Measurements from ENCODE around the gene DDX1.
"Not testable (repeated sequence)": the region's sequence is repeated elsewhere in the genome, so short reads cannot be mapped to it uniquely, and the experiment has no call there.

Gene DDX1

DNA sequence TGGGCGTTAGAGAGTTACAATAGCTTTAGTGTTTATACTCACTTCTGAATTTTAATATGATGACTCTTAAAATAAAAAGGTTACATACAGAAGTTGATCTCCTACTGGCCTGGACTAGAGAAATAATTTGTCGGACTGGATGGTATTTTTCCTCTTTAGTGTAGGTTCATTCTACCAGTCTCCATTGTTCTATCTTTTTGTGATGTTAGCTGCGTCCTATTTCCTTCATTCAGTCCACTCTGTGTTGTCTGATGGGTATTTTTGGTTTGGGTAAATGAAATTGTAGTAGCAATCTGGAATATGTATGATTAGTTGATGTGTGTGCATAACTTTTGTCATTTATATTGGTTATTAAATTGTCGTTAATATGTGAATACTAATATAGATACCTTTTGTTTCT is 5.3 kb downstream of the DDX1 start:
- DNase-seq = no peak

GRCh38 chr2:15599994-15600393 is 8.3 kb downstream of the DDX1 start:
- DNase-seq = no peak

- DNase-seq = no peak
These were observed 10.0 kb downstream of the DDX1 start for GRCh38 chr2:15601681-15602080.

DNA sequence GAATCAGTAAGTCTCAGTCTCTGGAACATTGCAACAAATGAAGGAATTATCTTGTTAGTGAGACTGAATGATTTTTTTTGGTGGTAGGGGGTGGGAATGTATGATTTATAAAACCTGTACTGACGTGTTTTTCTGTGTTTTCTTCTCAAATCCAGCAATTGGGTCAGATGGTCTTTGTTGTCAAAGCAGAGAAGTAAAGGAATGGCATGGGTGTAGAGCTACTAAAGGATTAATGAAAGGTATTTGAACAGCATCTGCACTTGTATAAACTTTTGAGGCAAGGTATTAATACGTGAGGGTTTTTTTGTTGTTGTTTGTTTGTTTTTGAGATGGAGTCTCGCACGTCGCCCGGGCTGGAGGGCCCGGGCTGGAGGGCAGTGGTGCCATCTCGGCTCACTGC is 10.7 kb downstream of the DDX1 start:
- DNase-seq = no peak

- no peak for DNase-seq
These were observed 11.5 kb downstream of the DDX1 start for GRCh38 chr2:15603044-15603765.

- no peak for DNase-seq
These were observed 12.3 kb downstream of the DDX1 start for GRCh38 chr2:15603948-15604347.

GRCh38 chr2:15605721-15606120 is 14.1 kb downstream of the DDX1 start:
- DNase-seq = no peak

- no peak for DNase-seq
These were observed 15.1 kb downstream of the DDX1 start for GRCh38 chr2:15606481-15607441.

- DNase-seq = no peak
These were observed 16.2 kb downstream of the DDX1 start for GRCh38 chr2:15607709-15608391.

DNA sequence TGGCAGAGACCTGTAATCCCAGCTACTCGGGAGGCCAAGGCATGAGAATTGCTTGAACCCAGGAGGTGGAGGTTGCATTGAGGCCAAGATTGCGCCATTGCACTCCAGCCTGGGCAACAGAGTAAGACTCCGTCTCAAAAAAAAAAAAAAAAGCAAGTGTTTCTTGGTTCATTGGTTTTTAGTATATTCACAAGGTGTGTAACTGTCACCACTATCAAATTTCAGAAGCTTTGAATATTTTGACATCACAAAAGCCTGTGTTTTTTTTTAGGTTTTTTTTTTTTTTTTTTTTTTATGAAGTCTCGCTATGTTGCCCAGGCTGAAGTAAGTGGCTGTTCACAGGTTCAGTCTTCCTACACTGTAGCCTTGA is 16.7 kb downstream of the DDX1 start:
- DNase-seq = no peak

DNA sequence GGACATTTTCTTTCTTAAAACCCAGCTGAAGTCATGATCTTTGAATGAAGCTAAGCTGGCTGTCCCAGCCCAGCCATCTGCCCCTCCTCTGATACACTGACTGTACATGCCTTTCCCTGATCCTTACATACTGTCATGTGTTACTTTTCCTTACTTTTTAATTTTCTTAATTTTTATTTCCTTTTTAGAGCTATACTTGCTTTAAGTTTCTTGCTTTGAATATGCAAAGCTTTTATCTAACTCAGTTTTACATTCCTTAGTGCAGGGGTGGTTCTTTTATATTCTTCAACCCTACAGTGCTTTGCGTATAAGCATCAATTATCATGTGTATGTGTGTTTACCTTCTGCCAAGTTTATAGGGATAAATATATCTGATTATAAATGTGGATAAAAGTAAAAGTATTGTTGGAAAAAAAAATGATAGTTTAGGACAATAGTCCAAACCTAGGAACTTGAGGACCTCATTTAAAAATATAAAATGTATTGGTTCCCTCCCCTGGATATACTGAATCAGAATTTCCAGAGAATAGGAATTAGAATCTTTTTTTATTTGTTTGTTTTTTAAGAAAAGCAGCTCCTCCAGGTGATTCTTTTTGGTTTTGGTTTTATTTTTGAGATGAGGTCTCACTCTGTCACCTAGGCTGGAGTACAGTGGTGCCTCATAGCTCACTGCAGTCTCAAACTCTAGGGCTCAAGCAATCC is 17.8 kb downstream of the DDX1 start:
- no peak for DNase-seq

GRCh38 chr2:15610430-15610952 is 18.8 kb downstream of the DDX1 start:
- no peak for DNase-seq

DNA sequence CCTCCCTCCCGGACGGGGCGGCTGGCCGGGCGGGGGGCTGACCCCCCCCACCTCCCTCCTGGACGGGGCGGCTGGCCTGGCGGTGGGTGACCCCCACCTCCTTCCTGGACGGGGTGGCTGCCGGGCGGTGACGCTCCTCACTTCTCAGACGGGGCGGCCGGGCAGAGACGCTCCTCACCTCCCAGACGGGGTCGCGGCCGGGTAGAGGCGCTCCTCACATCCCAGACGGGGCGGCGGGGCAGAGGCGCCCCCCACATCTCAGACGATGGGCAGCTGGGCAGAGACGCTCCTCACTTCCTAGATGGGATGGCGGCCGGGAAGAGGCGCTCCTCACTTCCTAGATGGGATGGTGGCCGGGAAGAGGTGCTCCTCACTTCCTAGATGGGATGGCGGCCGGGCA is 20.4 kb downstream of the DDX1 start:
- not testable (repeated sequence) for DNase-seq

GRCh38 chr2:15613736-15614429 is 22.2 kb downstream of the DDX1 start:
- DNase-seq = no peak

DNA sequence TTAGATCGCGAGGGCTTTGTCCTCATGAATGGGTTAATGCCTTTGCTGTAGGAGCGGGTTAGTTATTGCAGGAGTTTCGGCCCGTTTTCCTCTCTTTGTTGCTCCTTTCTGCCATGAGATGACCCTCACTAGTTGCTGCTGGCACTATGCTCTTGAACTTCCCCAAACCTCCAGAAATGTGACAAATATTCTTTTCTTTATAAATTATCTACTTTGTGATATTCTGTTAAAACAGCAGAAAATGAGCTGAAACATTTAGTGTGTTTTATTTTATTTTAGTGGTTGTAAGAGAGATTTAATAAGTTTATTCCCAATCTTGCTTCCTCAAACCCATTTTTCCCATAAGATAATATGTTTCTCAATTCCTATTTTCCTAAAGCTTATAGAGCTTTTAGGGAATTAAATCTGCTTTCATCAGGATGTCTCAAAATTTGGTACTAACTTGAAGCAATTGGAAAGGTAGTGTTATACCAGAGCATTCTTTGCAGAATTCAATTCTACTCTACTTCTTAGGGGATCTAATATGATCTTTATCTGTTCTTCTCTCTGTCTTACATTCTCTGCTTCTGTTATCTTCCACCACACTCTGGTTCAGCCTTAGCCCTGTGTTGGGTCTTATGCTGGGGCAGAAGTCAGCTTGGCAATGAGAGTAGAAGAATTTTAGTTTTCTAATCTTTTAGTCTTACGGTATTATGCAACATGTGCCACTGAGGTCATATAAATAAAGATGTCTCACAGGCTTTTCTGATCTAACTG is 23.1 kb downstream of the DDX1 start:
- DNase-seq = no peak

GRCh38 chr2:15615301-15615920 is 23.7 kb downstream of the DDX1 start:
- DNase-seq = no peak

DNA sequence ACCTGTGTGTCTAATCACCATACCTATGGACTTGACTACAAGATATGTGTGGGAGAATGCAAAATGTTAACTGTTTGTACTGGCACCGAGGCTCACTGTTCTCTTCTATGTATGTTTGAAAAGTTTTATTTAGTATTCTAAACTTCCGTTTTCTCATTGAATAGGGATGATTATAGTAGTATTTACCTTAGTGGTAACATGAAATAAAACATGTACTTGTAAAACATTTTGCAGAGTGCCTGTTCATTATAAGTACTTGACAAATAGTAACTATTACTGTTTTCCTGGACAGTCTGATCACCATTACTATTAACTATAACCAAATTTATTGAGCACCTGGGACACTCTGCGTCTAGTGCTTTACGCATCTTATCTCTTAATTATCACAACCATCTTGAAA is 24.8 kb downstream of the DDX1 start:
- no peak for DNase-seq

DNA sequence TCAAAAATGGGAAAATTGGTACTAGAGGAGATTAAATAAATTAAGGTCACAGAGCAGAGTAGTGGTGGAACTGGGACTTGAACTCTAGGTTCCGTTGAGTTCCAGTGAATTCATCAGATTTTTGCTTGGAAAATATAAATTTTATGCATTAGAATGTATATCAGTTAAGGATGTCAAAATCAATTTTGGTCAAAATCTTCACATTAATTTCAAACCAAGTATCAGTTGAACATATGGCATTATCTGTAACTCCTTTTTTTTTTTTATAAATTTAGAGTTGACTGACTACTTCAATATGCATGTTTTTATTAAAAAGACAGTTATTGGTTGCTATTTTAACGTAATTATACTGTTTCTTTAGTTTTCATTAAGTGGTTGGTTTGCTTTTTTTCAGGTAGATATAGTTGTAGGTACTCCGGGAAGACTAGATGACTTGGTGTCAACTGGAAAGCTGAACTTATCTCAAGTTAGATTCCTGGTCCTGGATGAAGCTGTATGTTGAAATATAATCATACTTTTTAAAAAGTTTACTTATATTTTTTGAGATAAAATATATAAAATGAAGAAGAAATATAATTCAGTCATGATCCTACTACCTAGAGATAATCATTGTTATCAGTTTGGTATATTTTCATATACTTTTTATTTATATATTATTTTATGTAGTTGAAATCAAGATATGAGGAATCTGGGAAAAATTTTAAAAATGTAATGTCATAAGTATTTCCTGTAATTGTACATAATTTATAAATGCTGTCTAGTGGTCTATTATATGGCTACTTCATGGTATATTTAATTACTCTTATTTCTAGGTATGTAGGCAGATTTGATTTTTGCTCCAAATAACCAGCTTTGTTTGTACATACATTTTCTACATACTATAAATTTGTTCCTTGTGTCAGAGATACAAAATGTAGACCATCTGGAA is 25.4 kb downstream of the DDX1 start:
- no peak for DNase-seq

DNA sequence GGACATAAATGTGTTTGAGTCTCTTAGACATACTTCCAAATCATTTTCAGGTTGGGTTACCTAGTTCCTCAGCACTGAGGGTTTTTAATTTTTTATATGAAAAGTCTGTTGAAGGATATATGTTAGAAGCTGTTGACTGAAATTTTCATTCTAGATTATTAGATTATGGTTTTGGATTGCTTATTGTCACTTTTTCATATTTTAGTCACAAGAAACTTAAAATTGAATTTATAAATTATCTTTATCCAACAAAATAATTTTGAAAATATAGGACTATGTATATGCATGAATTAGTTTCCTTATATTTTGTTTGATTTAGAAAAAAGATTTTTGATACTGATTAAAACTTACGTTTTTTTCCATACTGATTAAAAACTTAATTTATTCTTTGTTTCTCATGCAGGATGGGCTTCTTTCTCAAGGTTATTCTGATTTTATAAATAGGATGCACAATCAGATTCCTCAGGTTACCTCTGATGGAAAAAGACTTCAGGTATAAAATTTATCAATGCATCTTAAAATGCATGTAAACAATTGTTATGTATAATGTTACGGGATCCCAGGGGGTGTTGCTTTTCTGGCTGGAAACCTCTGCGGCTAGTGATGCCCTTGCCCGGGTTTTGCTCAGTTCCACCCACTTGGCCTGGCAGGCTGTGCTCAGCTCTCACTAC is 26.2 kb downstream of the DDX1 start:
- no peak for DNase-seq
